Measurements from ENCODE around the gene VAMP1. TPM values are rescaled to one million over a fixed set of nuclear protein-coding genes. Genes with fewer than 3 reads are reported as not detected.

VAMP1 gene
- total and polyA plus RNA-seq, 2 experiments from 2014 or later, result 15.1 to 28.4 TPM

GRCh38 chr12:6457220-6457945, 13.1 kb downstream of the VAMP1 start:
- TF ChIP-seq CTCF (IDR thresholded peaks at IDR 0.05; ENCODE audit: low read depth, low read length), result no peak
- H3K4me1 ChIP-seq (ENCODE audit: low read depth), result peaks cover 5% of the 10 kb centered on the region
- H3K9me3 ChIP-seq (ENCODE audit: low read depth), result no peaks in the 10 kb centered on the region

GRCh38 chr12:6452944-6453630, 17.4 kb downstream of the VAMP1 start:
- H3K4me3 ChIP-seq, result no peak overlapping the region

More at GRCh38 chr12:6457220-6457945, 13.1 kb downstream of the VAMP1 start:
- no peaks in the 10 kb centered on the region for H3K27me3 ChIP-seq
- H3K4me3 ChIP-seq, result no peak overlapping the region
- peaks cover 6% of the 10 kb centered on the region for H3K36me3 ChIP-seq
- DNase-seq (ENCODE audit: low read depth in 1 of 2, low spot score in 1 of 2), result no peak
- H3K27ac ChIP-seq, result no peak overlapping the region

GRCh38 chr12:6452245-6452943, 18.1 kb downstream of the VAMP1 start:
- Histone ChIP-seq H3K4me1 (ENCODE audit: low read depth) (peaks cover 24% of the 10 kb centered on the region), H3K9me3 (ENCODE audit: low read depth) (no peaks in the 10 kb centered on the region), H3K4me3 (no peak overlapping the region), H3K27ac (peak overlapping the region; percentile 92), H3K36me3 (no peaks in the 10 kb centered on the region), H3K27me3 (no peaks in the 10 kb centered on the region)
- peak in 1 of 2 donors; percentile 15 for DNase-seq (ENCODE audit: low read depth in 1 of 2, low spot score in 1 of 2)
- no peak for TF ChIP-seq CTCF (IDR thresholded peaks at IDR 0.05; ENCODE audit: low read depth, low read length)

More at GRCh38 chr12:6452944-6453630, 17.4 kb downstream of the VAMP1 start:
- H3K4me1 ChIP-seq (ENCODE audit: low read depth), result peaks cover 24% of the 10 kb centered on the region
- no peaks in the 10 kb centered on the region for H3K27me3 ChIP-seq
- H3K27ac ChIP-seq, result peak overlapping the region; percentile 92
- no peak for DNase-seq (ENCODE audit: low read depth in 1 of 2, low spot score in 1 of 2)
- no peak for TF ChIP-seq CTCF (IDR thresholded peaks at IDR 0.05; ENCODE audit: low read depth, low read length)
- H3K9me3 ChIP-seq (ENCODE audit: low read depth), result no peaks in the 10 kb centered on the region
- H3K36me3 ChIP-seq, result no peaks in the 10 kb centered on the region

GRCh38 chr12:6451348-6452244, 18.9 kb downstream of the VAMP1 start, which contains the start of gene TAPBPL:
Gene TAPBPL, plus strand, starts transcription at chr12:6452042. Its CDS starts 207 bp downstream, at chr12:6452249.
- H3K36me3 ChIP-seq, result no peaks in the 10 kb centered on the region
- TF ChIP-seq CTCF (IDR thresholded peaks at IDR 0.05; ENCODE audit: low read depth, low read length), result no peak
- H3K27me3 ChIP-seq, result no peaks in the 10 kb centered on the region
- H3K9me3 ChIP-seq (ENCODE audit: low read depth), result no peaks in the 10 kb centered on the region
- H3K4me1 ChIP-seq (ENCODE audit: low read depth), result peaks cover 24% of the 10 kb centered on the region
- peak; percentile 86 to 88 for DNase-seq (ENCODE audit: low read depth in 1 of 2, low spot score in 1 of 2)
- H3K27ac ChIP-seq, result peak within 1 kb of the TSS; percentile 92
- peak within 1 kb of the TSS; percentile 25 for H3K4me3 ChIP-seq
